DMS 273 treated with DMSO at 0.1 percent for 48 hours (cell line): ENCODE data around the gene ATF6.
A peak's percentile ranks its signal among the peaks of the same experiment; 100 is the strongest.
"Not testable (repeated sequence)": the region's sequence is repeated elsewhere in the genome, so short reads cannot be mapped to it uniquely, and the experiment has no call there.

Experiments used
- DNase-seq: peaks from one replicate; lab custom pipeline; 2025; lab: John Stamatoyannopoulos, UW

The ATF6 gene, protein sequence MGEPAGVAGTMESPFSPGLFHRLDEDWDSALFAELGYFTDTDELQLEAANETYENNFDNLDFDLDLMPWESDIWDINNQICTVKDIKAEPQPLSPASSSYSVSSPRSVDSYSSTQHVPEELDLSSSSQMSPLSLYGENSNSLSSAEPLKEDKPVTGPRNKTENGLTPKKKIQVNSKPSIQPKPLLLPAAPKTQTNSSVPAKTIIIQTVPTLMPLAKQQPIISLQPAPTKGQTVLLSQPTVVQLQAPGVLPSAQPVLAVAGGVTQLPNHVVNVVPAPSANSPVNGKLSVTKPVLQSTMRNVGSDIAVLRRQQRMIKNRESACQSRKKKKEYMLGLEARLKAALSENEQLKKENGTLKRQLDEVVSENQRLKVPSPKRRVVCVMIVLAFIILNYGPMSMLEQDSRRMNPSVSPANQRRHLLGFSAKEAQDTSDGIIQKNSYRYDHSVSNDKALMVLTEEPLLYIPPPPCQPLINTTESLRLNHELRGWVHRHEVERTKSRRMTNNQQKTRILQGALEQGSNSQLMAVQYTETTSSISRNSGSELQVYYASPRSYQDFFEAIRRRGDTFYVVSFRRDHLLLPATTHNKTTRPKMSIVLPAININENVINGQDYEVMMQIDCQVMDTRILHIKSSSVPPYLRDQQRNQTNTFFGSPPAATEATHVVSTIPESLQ

DNA sequence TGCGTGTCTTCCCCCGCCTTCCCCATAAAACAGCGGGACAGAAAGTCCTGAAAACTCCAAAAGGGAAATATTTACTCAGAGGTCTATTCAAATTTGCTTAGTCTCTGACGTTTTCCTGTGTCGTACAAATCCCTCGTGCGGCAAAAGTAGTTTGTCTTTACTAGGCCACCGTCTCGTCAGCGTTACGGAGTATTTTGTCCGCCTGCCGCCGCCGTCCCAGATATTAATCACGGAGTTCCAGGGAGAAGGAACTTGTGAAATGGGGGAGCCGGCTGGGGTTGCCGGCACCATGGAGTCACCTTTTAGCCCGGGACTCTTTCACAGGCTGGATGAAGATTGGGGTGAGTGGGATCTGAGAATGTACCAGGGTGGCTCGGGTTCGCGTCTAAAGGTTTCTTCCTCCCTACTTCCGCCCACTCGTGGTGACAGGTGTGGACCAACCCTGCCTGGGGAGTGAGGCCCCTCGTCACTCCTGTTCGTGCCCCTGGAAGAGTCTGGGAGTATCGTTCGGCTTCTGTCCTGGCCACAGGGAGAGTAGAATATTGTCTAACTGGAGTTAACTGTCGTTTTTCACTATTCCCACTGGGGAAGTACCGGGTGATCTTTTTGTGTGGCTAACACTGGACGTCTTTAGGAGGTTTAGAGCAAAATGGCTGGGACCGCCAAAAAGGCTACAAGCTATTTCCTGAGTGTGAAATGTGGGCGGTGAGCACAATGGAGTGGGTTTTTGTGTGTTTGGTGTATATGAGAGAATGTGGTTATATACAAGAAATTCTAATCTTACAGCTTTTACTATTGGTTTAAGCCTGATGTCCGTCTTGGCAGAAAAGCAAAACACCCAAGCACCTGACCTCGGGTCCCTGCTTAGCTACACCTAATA lies at the start of gene ATF6:
Gene ATF6, plus strand, starts transcription at position 219 of the 880 bp plus-strand sequence. Its CDS starts 41 bp downstream, at position 260.
- peak; percentile 90 for DNase-seq

GRCh38 chr1:161718559-161719324 lies 47.4 kb upstream of the ATF6 start:
- no peak for DNase-seq

DNA sequence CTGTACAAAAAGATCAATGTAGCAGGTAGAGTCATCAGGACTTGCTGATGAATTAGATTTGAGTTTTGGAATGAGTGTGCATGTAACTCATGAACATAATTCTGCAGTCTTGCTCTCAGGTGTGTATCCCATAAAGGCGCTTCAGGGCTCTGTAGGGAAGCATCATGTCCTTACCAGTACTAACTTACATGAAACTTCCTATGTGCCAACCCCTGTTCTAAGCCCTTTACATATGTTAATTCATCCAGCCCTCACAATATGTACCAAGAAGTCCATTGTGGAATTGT lies 46.9 kb upstream of the ATF6 start:
- no peak for DNase-seq

GRCh38 chr1:161720422-161720821 lies 45.7 kb upstream of the ATF6 start:
- DNase-seq, result no peak

DNA sequence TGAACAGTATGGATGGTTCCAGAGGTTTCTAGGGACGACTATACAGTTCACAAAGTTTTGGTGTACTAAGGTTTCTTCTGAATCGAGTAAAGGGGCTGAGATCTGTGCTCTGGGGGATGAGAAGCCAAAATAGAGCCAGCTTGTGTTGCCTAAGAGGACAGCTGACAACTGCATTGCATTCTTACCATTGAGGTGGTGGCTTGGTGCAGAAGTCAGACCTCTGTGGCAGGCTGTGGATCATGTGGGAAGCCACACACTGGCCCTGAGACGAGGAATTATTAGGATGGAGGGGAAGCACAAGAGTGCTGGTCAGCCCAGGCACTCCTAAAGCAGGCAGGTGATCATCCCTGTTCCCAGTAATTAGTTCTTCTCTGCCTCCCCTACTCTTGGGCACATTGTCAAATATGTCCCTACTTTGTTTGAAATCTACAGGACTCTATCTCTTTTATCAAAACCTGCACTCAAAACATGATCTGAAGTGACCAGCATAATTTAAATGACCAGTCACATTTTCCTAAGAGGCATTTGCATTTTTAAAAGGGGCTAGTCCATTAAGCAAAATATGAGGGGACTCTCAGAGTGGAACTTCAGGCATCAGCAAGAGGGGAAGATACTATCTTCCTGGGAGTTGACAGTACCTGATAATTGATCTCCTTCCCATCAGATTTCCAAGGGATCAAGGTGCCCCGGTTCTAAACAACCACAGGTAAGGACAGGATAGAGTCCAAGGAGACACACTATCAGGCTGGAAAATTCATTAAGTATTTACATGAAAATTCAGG lies 45.0 kb upstream of the ATF6 start, which contains the start of gene FCRLB:
Gene FCRLB, plus strand, starts transcription at position 589 of the 782 bp plus-strand sequence. CDS start 1,129 bp downstream, outside the sequence.
- no peak for DNase-seq

- no peak for DNase-seq
Measured at GRCh38 chr1:161721738-161722343, 44.3 kb upstream of the ATF6 start.

- no peak for DNase-seq
Measured at GRCh38 chr1:161722406-161722805, 43.7 kb upstream of the ATF6 start.

- no peak for DNase-seq
Measured at GRCh38 chr1:161723459-161724141, 42.5 kb upstream of the ATF6 start.

DNA sequence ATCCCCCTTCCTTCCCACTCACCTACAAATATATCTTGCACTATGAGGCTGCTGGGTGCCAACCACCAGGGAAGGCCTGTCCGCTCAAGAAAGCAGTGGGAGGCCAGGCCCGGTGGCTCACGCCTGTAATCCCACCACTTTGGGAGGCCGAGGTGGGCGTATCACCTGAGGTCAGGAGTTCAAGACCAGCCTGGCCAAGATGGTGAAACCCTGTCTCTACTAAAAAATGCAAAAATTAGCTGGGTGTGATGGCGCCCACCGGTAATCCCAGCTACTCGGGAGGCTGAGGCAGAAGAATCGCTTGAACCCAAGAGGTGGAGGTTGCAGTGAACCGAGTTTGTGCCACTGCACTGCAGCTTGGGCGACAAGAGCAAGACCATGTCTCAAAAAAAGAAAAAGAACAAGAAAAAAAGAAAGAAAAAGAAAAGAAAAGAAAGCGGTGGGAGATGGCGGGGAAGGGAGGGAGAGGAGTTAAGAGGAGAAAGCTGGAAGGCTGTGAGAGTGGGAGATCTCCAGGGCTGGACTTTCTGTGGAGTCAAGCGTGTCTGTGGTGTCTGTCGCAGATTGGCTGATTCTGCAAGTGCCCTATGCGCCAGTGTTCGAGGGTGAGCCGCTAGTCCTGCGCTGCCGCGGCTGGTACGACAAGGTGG lies 40.7 kb upstream of the ATF6 start:
- not testable (repeated sequence) for DNase-seq

GRCh38 chr1:161725908-161726472 lies 40.1 kb upstream of the ATF6 start:
- no peak for DNase-seq

- DNase-seq, result peak; percentile 47
Measured at GRCh38 chr1:161726473-161727255, 39.5 kb upstream of the ATF6 start.

DNA sequence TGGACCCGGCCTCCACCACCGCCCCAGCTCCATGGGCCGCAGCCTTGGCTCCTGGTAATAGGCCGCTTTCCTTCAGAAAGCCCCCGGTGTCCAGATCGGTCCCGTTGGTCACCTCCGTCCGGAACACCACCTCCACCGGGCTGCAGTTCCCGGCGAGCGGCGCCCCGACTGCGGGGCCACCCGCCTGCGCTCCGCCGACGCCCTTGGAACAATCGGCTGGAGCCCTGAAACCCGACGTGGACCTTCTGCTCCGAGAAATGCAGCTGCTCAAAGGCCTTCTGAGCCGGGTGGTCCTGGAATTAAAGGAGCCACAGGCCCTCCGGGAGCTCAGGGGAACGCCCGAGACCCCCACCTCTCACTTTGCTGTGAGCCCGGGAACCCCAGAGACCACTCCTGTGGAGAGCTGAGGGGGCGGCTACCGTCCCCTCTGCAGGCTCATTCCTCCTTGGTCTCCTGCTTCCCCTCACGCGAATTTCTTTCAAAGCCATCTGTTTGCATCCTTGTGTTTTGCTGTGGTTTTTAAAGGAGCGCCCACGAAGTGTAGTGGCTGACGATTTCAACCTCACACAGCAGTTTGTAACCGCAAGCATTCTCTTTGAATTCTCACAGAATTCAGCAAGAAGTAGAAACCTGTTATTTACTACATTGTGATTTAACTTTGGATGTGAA lies 38.7 kb upstream of the ATF6 start:
- DNase-seq, result no peak

DNA sequence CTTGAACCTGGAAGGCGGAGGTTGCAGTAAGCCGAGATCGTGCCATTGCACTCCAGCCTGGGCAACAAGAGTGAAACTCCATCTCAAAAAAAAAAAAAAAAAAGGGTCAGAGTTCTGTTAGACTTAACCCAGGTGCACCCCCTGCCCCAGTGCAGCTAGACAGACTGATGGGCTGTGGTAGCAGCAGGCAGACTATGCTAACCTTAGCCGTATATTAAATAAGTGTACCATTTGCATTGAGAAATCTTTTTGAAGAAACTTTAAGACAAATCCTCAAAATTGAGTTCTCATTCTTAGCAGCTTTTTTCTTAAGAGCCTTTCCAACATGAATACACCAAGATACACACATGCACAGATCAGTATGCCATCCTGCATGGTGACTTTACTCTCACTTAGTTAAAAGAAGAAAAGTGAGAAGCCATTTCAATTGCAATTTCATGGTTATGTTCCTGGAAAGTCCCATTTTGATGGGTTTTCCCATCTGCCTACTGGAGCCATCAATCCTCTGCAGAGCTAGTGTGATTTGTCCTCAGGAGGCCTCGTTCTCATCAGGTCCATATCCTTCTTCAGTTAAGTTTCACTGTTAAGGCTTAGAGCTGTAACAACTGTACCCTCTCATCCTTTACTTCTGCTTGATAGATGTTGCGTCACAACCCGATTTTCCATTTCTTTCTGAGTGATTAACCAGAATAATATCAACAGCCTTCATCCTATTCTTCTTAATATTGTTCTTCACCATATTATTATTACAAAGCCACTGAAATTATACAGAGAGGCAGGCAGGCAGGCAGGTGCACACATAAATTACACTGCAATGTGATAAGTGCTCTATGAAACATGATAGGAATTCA lies 37.5 kb upstream of the ATF6 start:
- no peak for DNase-seq

GRCh38 chr1:161730050-161730564 lies 36.0 kb upstream of the ATF6 start:
- no peak for DNase-seq

- DNase-seq, result no peak
Measured at GRCh38 chr1:161731241-161731640, 34.9 kb upstream of the ATF6 start.

GRCh38 chr1:161731981-161732718 lies 34.0 kb upstream of the ATF6 start:
- DNase-seq, result no peak
